NOMO-1 treated with DMSO at 0.1 percent for 48 hours (cell line): ENCODE results near the gene UBE3B.

Experiments
- DNase-seq: peaks from one replicate; lab custom pipeline; 2025; ENCODE audit not compliant: unreplicated experiment; lab: John Stamatoyannopoulos, UW

Gene UBE3B

GRCh38 chr12:109494348-109494881 is 17.0 kb downstream of the UBE3B start:
- no peak for DNase-seq

- no peak for DNase-seq
These were observed 17.6 kb downstream of the UBE3B start for GRCh38 chr12:109495012-109495411.

- DNase-seq = no peak
These were observed 18.9 kb downstream of the UBE3B start for GRCh38 chr12:109496306-109496705.

GRCh38 chr12:109497675-109498074 is 20.2 kb downstream of the UBE3B start:
- no peak for DNase-seq

- no peak for DNase-seq
These were observed 23.2 kb downstream of the UBE3B start for GRCh38 chr12:109500406-109501185.

GRCh38 chr12:109501299-109501698 is 23.9 kb downstream of the UBE3B start:
- no peak for DNase-seq

GRCh38 chr12:109502332-109502731 is 24.9 kb downstream of the UBE3B start:
- no peak for DNase-seq

GRCh38 chr12:109503611-109504010 is 26.2 kb downstream of the UBE3B start:
- DNase-seq = no peak

- DNase-seq = no peak
These were observed 26.6 kb downstream of the UBE3B start for GRCh38 chr12:109504068-109504467.

GRCh38 chr12:109510196-109510595 is 32.8 kb downstream of the UBE3B start:
- no peak for DNase-seq

GRCh38 chr12:109512608-109513007 is 35.2 kb downstream of the UBE3B start:
- DNase-seq = no peak

- DNase-seq = no peak
These were observed 35.6 kb downstream of the UBE3B start for GRCh38 chr12:109513051-109513450.

GRCh38 chr12:109513977-109514376 is 36.5 kb downstream of the UBE3B start:
- no peak for DNase-seq

GRCh38 chr12:109517619-109518018 is 40.2 kb downstream of the UBE3B start:
- no peak for DNase-seq

GRCh38 chr12:109518820-109519665 is 41.6 kb downstream of the UBE3B start:
- peak; percentile 12 for DNase-seq

GRCh38 chr12:109519787-109520186 is 42.4 kb downstream of the UBE3B start:
- DNase-seq = no peak

- DNase-seq = no peak
These were observed 44.4 kb downstream of the UBE3B start for GRCh38 chr12:109521831-109522230.

GRCh38 chr12:109523071-109523470 is 45.6 kb downstream of the UBE3B start:
- DNase-seq = no peak

GRCh38 chr12:109523504-109523903 is 46.1 kb downstream of the UBE3B start:
- no peak for DNase-seq

- DNase-seq = no peak
These were observed 47.2 kb downstream of the UBE3B start for GRCh38 chr12:109524466-109525278.

- DNase-seq = no peak
These were observed 47.8 kb downstream of the UBE3B start for GRCh38 chr12:109525279-109525585.
